Right atrium auricular region (tissue), 2 donors: ENCODE data around the gene ATG5. TPM values are rescaled to one million over a fixed set of nuclear protein-coding genes. Genes with fewer than 3 reads are reported as not detected.

ENCODE experiments used
- DNase-seq: peaks from one replicate; pipeline ENCODE4 v3.0.0-alpha.2; 2019; ENCODE audit warnings: low spot score
- H3K27ac ChIP-seq, 2 donors: fragments of 200-600 bp; sonication (generic); 1 replicate in 1 of 2; 2 replicates in 1 of 2; pipeline ENCODE4 v1.5.1; 2016 to 2019
- H3K27me3 ChIP-seq, 2 donors: fragments of 200-600 bp; sonication (generic); one replicate each; pipeline versions ENCODE4 v1.5.1 to v1.6.0; 2017 to 2019
- H3K36me3 ChIP-seq: fragments of 200-600 bp; sonication (generic); one replicate; pipeline ENCODE4 v1.5.1; 2016
- H3K4me1 ChIP-seq, 2 donors: fragments of 200-600 bp; sonication (generic); one replicate each; pipeline versions ENCODE4 v1.5.1 to v1.6.0; 2017 to 2019
- H3K4me3 ChIP-seq, 2 donors: fragments of 200-600 bp; sonication (generic); 1 replicate in 1 of 2; 2 replicates in 1 of 2; pipeline ENCODE4 v1.5.1; 2017 to 2019; ENCODE audit warnings: mild to moderate bottlenecking in 1 of 2, moderate library complexity in 1 of 2
- H3K9me3 ChIP-seq, 2 donors: fragments of 200-600 bp; sonication (generic); one replicate each; pipeline ENCODE4 v1.5.1; 2019
- CTCF ChIP-seq, 2 donors: fragments of 200-600 bp; sonication (generic); IDR thresholded peaks; one replicate each; pipeline ENCODE4 v1.5.1; 2019; ENCODE audit warnings: antibody characterized with exemption in 2 of 2
- total RNA-seq, 2 donors: library from RNA; depleted of rRNA; stranded (reverse); fragments of >200 nt; gene quantifications; one replicate each; pipeline ENCODE4 v1.1.0, GENCODE V29; 2016

ATG5 gene
- total RNA-seq, 2 donors from 2014 or later = 11.0 to 18.0 TPM

- TF ChIP-seq CTCF (IDR thresholded peaks at IDR 0.05) = no peak
- Histone ChIP-seq H3K9me3 (no peaks in the 10 kb centered on the region), H3K27ac (no peak overlapping the region), H3K4me3 (no peak overlapping the region), H3K36me3 (no peaks in the 10 kb centered on the region), H3K4me1 (no peaks in the 10 kb centered on the region), H3K27me3 (no peaks in the 10 kb centered on the region)
- no peak for DNase-seq
Observed at GRCh38 chr6:106227612-106228507, 97.7 kb downstream of the ATG5 start.

- no peak for TF ChIP-seq CTCF (IDR thresholded peaks at IDR 0.05)
- no peak overlapping the region for H3K27ac ChIP-seq
- H3K9me3 ChIP-seq = no peaks in the 10 kb centered on the region
- no peaks in the 10 kb centered on the region for H3K4me1 ChIP-seq
- no peaks in the 10 kb centered on the region for H3K36me3 ChIP-seq
- H3K4me3 ChIP-seq = no peak overlapping the region
- DNase-seq = no peak
- no peaks in the 10 kb centered on the region for H3K27me3 ChIP-seq
Observed at GRCh38 chr6:106226676-106227075, 98.9 kb downstream of the ATG5 start.

GRCh38 chr6:106225581-106225980, 100.0 kb downstream of the ATG5 start:
- H3K27ac ChIP-seq = no peak overlapping the region
- DNase-seq = no peak
- no peak for TF ChIP-seq CTCF (IDR thresholded peaks at IDR 0.05)
- no peaks in the 10 kb centered on the region for H3K4me1 ChIP-seq
- H3K36me3 ChIP-seq = no peaks in the 10 kb centered on the region
- no peaks in the 10 kb centered on the region for H3K27me3 ChIP-seq
- no peak overlapping the region for H3K4me3 ChIP-seq
- H3K9me3 ChIP-seq = no peaks in the 10 kb centered on the region

- TF ChIP-seq CTCF (IDR thresholded peaks at IDR 0.05) = peak; percentile 19 to 74
- Histone ChIP-seq H3K9me3 (no peaks in the 10 kb centered on the region), H3K27ac (no peak overlapping the region), H3K4me3 (no peak overlapping the region), H3K27me3 (no peaks in the 10 kb centered on the region), H3K36me3 (no peaks in the 10 kb centered on the region), H3K4me1 (no peaks in the 10 kb centered on the region)
- no peak for DNase-seq
Observed at GRCh38 chr6:106223300-106223930, 102.1 kb downstream of the ATG5 start.

- Histone ChIP-seq H3K4me3 (no peak overlapping the region), H3K4me1 (no peaks in the 10 kb centered on the region), H3K27me3 (no peaks in the 10 kb centered on the region), H3K27ac (no peak overlapping the region), H3K9me3 (no peaks in the 10 kb centered on the region), H3K36me3 (no peaks in the 10 kb centered on the region)
- no peak for TF ChIP-seq CTCF (IDR thresholded peaks at IDR 0.05)
- DNase-seq = no peak
Observed at GRCh38 chr6:106220485-106220884, 105.1 kb downstream of the ATG5 start.
